Measurements from ENCODE around the gene CR1. TPM values are rescaled to one million over a fixed set of nuclear protein-coding genes. Genes with fewer than 3 reads are reported as not detected.

Gene CR1
- total and polyA plus RNA-seq, 2 experiments from 2014 or later: 0.65 to 0.76 TPM

- Mint-ChIP-seq H3K4me1 (no peaks in the 10 kb centered on the region), H3K36me3 (ENCODE audit: low read depth) (no peaks in the 10 kb centered on the region; the same call in 2 of the 3 replicates), H3K9me3 (no peaks in the 10 kb centered on the region), H3K4me3 (no peak overlapping the region), H3K27me3 (ENCODE audit: insufficient read depth, low read depth, poor library complexity) (no peaks in the 10 kb centered on the region), H3K27ac (no peak overlapping the region)
- ATAC-seq: no peak
- TF ChIP-seq POLR2AphosphoS5 (IDR thresholded peaks at IDR 0.05; ENCODE audit: low read depth) (no peak), REST (IDR thresholded peaks at IDR 0.05; ENCODE audit: unreplicated experiment) (no peak), ZNF462 (CRISPR knock-in tag; IDR thresholded peaks at IDR 0.05) (no peak), STAT1 (IDR thresholded peaks at IDR 0.05; ENCODE audit: unreplicated experiment) (no peak), ZNF331 (CRISPR knock-in tag; IDR thresholded peaks at IDR 0.05; ENCODE audit: low read depth) (no peak), EZH2phosphoT487 (IDR thresholded peaks at IDR 0.05; ENCODE audit: unreplicated experiment) (no peak), CREB1 (CRISPR knock-in tag; IDR thresholded peaks at IDR 0.05; ENCODE audit: low read depth) (no peak), NANOG (IDR thresholded peaks at IDR 0.05; ENCODE audit: borderline replicate concordance) (no peak), JUNB (IDR thresholded peaks at IDR 0.05; ENCODE audit: unreplicated experiment) (no peak)
- H3K9me2 ChIP-seq (ENCODE audit: insufficient read depth): peaks cover 5% of the 10 kb centered on the region; the same call in 1 of the 2 replicates
- no peak overlapping the region for H3K27ac ChIP-seq (ENCODE audit: low read depth)
- no peaks in the 10 kb centered on the region for H3K36me3 ChIP-seq (ENCODE audit: insufficient read depth)
- no peaks in the 10 kb centered on the region for H3K27me3 ChIP-seq (ENCODE audit: insufficient read depth)
- no peaks in the 10 kb centered on the region for H4K20me1 ChIP-seq (replicated peaks; ENCODE audit: insufficient read depth)
- H3K4me1 ChIP-seq (ENCODE audit: insufficient read depth): no peaks in the 10 kb centered on the region
- no peak overlapping the region for H3K4me3 ChIP-seq
- H2AFZ ChIP-seq: peak overlapping the region; percentile 24; the same call in 1 of the 2 replicates
- H3K4me2 ChIP-seq: no peak overlapping the region
- no peak for DNase-seq (ENCODE audit: low spot score)
- H3K79me2 ChIP-seq (replicated peaks; ENCODE audit: insufficient read depth): no peaks in the 10 kb centered on the region
- no peaks in the 10 kb centered on the region for H3F3A ChIP-seq (replicated peaks; ENCODE audit: low read depth)
Measured at GRCh38 chr1:207606362-207606755, 110.4 kb downstream of the CR1 start.

Measured in GM23338 (cell line).